GM12891 (cell line): ENCODE measurements around the gene RHBDD1.

Experiments used
- POLR2A ChIP-seq: IDR thresholded peaks from 2 replicates; pipeline ENCODE4 v1.6.1; 2011; ENCODE audit warnings: low read depth, low read length, control low read depth
- POLR2AphosphoS5 ChIP-seq: IDR thresholded peaks from 2 replicates; pipeline ENCODE4 v1.6.1; 2011; ENCODE audit warnings: low read depth, low read length, control low read depth

GRCh38 chr2:226898897-226899296, 63.0 kb downstream of the RHBDD1 start:
- no peak for TF ChIP-seq POLR2AphosphoS5
- no peak for TF ChIP-seq POLR2A
